Omental fat pad (tissue), 4 donors: ENCODE data around the gene ZNF718. TPM values are rescaled to one million over a fixed set of nuclear protein-coding genes. Genes with fewer than 3 reads are reported as not detected.
A peak's percentile ranks its signal among the peaks of the same experiment; 100 is the strongest.

Experiments used
- ATAC-seq: fragments of 150-250 bp; one replicate; pipeline ENCODE4 v1.9.1; 2016; ENCODE audit warnings: mild to moderate bottlenecking, moderate library complexity; ENCODE audit not compliant: low FRiP score
- DNase-seq: peaks from one replicate; pipeline ENCODE4 v3.0.0-alpha.2; 2019; ENCODE audit warnings: low spot score
- CTCF ChIP-seq, 3 donors: fragments of 450-650 bp; IDR thresholded peaks; one replicate each; pipeline ENCODE4 v1.5.1; 2016 to 2017; ENCODE audit warnings: antibody characterized with exemption in 3 of 3, mild to moderate bottlenecking in 3 of 3, moderate library complexity in 2 of 3
- total RNA-seq, 4 donors: library from RNA; depleted of rRNA; stranded (reverse); fragments of >200 nt; gene quantifications; one replicate each; pipeline ENCODE4 v1.1.0, GENCODE V29; 2016

The ZNF718 gene
- total RNA-seq, 4 donors from 2014 or later = 3.6 to 14.7 (median 4.6) TPM

GRCh38 chr4:125091-125771 lies 930 bp downstream of the ZNF718 start:
- TF ChIP-seq CTCF (IDR thresholded peaks at IDR 0.05) = no peak
- peak; percentile 19 for ATAC-seq
- peak; percentile 31 for DNase-seq

- ATAC-seq (no peak), DNase-seq (no peak)
- TF ChIP-seq CTCF (IDR thresholded peaks at IDR 0.05) = no peak
Observed at GRCh38 chr4:125833-126232, 1.5 kb downstream of the ZNF718 start.

GRCh38 chr4:132483-132882 lies 8.2 kb downstream of the ZNF718 start:
- no peak for DNase-seq
- TF ChIP-seq CTCF (IDR thresholded peaks at IDR 0.05) = no peak
- ATAC-seq = no peak

- DNase-seq (no peak), ATAC-seq (no peak)
- no peak for TF ChIP-seq CTCF (IDR thresholded peaks at IDR 0.05)
Observed at GRCh38 chr4:138935-139334, 14.6 kb downstream of the ZNF718 start.

GRCh38 chr4:139691-140090 lies 15.4 kb downstream of the ZNF718 start:
- no peak for TF ChIP-seq CTCF (IDR thresholded peaks at IDR 0.05)
- ATAC-seq (no peak), DNase-seq (no peak)

GRCh38 chr4:146621-147020 lies 22.3 kb downstream of the ZNF718 start:
- TF ChIP-seq CTCF (IDR thresholded peaks at IDR 0.05) = no peak
- ATAC-seq = no peak
- DNase-seq = no peak

GRCh38 chr4:147233-147632 lies 22.9 kb downstream of the ZNF718 start:
- DNase-seq = no peak
- no peak for ATAC-seq
- TF ChIP-seq CTCF (IDR thresholded peaks at IDR 0.05) = no peak
